GM12891 (cell line): ENCODE data around the gene SLC7A11.

Experiments used
- DNase-seq: peaks from one replicate; pipeline ENCODE4 v3.0.0; 2011; ENCODE audit warnings: low spot score; ENCODE audit not compliant: insufficient read length
- FAIRE-seq: peaks from 2 replicates; lab custom pipeline; 2011; peaks lifted over from hg19 to GRCh38; lab: Jason Lieb, UNC
- PAX5 ChIP-seq: IDR thresholded peaks from 2 replicates; pipeline ENCODE4 v1.6.1; 2011; ENCODE audit warnings: low read length, moderate library complexity, mild to moderate bottlenecking; ENCODE audit not compliant: insufficient read depth, severe bottlenecking
- POLR2A ChIP-seq: IDR thresholded peaks from 2 replicates; pipeline ENCODE4 v1.6.1; 2011; ENCODE audit warnings: low read depth, low read length, control low read depth
- POLR2AphosphoS5 ChIP-seq: IDR thresholded peaks from 2 replicates; pipeline ENCODE4 v1.6.1; 2011; ENCODE audit warnings: low read depth, low read length, control low read depth
- POU2F2 ChIP-seq: IDR thresholded peaks from 2 replicates; pipeline ENCODE4 v1.6.1; 2011; ENCODE audit warnings: low read depth, mild to moderate bottlenecking, control low read depth, low read length, moderate library complexity
- SPI1 ChIP-seq: IDR thresholded peaks from 2 replicates; pipeline ENCODE4 v1.6.1; 2011; ENCODE audit warnings: low read depth, low read length, control low read depth
- TAF1 ChIP-seq: IDR thresholded peaks from 2 replicates; pipeline ENCODE4 v1.6.1; 2011; ENCODE audit warnings: low read depth, low read length, control low read depth

Gene SLC7A11

GRCh38 chr4:138115053-138115452 is 127.1 kb downstream of the SLC7A11 start:
- TF ChIP-seq TAF1 (no peak), PAX5 (no peak), POLR2A (no peak), POLR2AphosphoS5 (no peak), POU2F2 (no peak), SPI1 (no peak)
- FAIRE-seq, result no peak
- no peak for DNase-seq

- FAIRE-seq (peak; percentile 75), DNase-seq (peak; percentile 11)
- TF ChIP-seq PAX5 (peak; percentile 77), SPI1 (peak; percentile 92), TAF1 (no peak), POLR2AphosphoS5 (no peak), POLR2A (no peak), POU2F2 (no peak)
Measured at GRCh38 chr4:138114434-138114833, 127.7 kb downstream of the SLC7A11 start.
